Measurements from ENCODE around the gene DHRSX.

GRCh38 chrX:2442694-2443093 is 58.1 kb downstream of the DHRSX start:
- TF ChIP-seq GATA2 (IDR thresholded peaks at IDR 0.05; ENCODE audit: low read depth, low read length) (no peak), GATA3 (IDR thresholded peaks at IDR 0.05; ENCODE audit: low read depth, low read length) (no peak)

All from SH-SY5Y (cell line).